H1 (cell line): ENCODE measurements around the gene TTLL5. TPM values are rescaled to one million over a fixed set of nuclear protein-coding genes. Genes with fewer than 3 reads are reported as not detected.

Experiments used
- CTCF ChIA-PET: fragments of 300-600 bp; sonication (Branson Sonifier 250); formaldehyde crosslinking; loops from one replicate; lab custom pipeline; 2021; ENCODE audit not compliant: partially characterized antibody; lab: Charles Lee
- POLR2A ChIA-PET: fragments of 300-600 bp; sonication (Branson Sonifier 250); formaldehyde crosslinking; loops from one replicate; lab custom pipeline; 2021; ENCODE audit warnings: inconsistent platforms; ENCODE audit not compliant: partially characterized antibody; lab: Charles Lee
- DNase-seq, 2 experiments: peaks; one replicate each; pipeline versions ENCODE4 v3.0.0 to v3.0.0-alpha.2; 2010 to 2022; ENCODE audit warnings: low spot score in 2 of 2, low read depth in 1 of 2, mixed read lengths in 1 of 2
- FAIRE-seq: peaks from 2 replicates; lab custom pipeline; 2011; peaks lifted over from hg19 to GRCh38; lab: Jason Lieb, UNC
- H2AFZ ChIP-seq: 2 replicates; pipeline ENCODE4 v1.8.1; 2012; ENCODE audit warnings: low read length, inconsistent platforms
- H2AK5ac ChIP-seq: 2 replicates; pipeline ENCODE4 v1.6.1; 2013; ENCODE audit warnings: low read depth, low read length
- H2BK120ac ChIP-seq: replicated peaks from 2 replicates; pipeline ENCODE3; 2013; ENCODE audit warnings: low read depth, low read length, inconsistent platforms
- H2BK12ac ChIP-seq: 2 replicates; pipeline ENCODE4 v1.6.1; 2013; ENCODE audit warnings: low read depth, low read length
- H2BK15ac ChIP-seq: 2 replicates; pipeline ENCODE4 v1.6.1; 2013; ENCODE audit warnings: low read length
- H2BK20ac ChIP-seq: 2 replicates; pipeline ENCODE4 v1.6.1; 2013; ENCODE audit warnings: low read length
- H2BK5ac ChIP-seq: 2 replicates; pipeline ENCODE4 v1.6.1; 2013; ENCODE audit warnings: low read depth, low read length
- H3K14ac ChIP-seq: 2 replicates; pipeline ENCODE4 v1.6.1; 2013; ENCODE audit warnings: inconsistent platforms; ENCODE audit not compliant: insufficient read length
- H3K18ac ChIP-seq: 2 replicates; pipeline ENCODE4 v1.6.1; 2013; ENCODE audit warnings: low read length; ENCODE audit errors: extremely low read depth
- H3K23ac ChIP-seq: 2 replicates; pipeline ENCODE4 v1.6.1; 2013; ENCODE audit warnings: inconsistent platforms; ENCODE audit not compliant: insufficient read length
- H3K23me2 ChIP-seq: 2 replicates; pipeline ENCODE4 v1.6.1; 2013; ENCODE audit warnings: low read depth, low read length
- H3K27ac ChIP-seq: 2 replicates; pipeline ENCODE4 v1.6.1; 2011; ENCODE audit warnings: low read depth, low read length, inconsistent platforms
- H3K27me3 ChIP-seq, 4 experiments: replicated peaks in 1 of 4; 1 replicate in 1 of 4; 2 replicates in 3 of 4; pipeline versions ENCODE4 v1.6.1 to v1.8.1; 2011 to 2013; ENCODE audit warnings: low read length in 3 of 4, mild to moderate bottlenecking in 3 of 4, inconsistent platforms in 2 of 4, mixed read lengths in 2 of 4, moderate library complexity in 1 of 4; ENCODE audit not compliant: control insufficient read depth in 3 of 4, insufficient read depth in 3 of 4; ENCODE audit errors: extremely low read depth in 1 of 4
- H3K36me3 ChIP-seq, 4 experiments: 2 replicates each; pipeline versions ENCODE4 v1.6.1 to v1.8.1; 2011 to 2013; ENCODE audit warnings: mild to moderate bottlenecking in 4 of 4, low read length in 3 of 4, moderate library complexity in 2 of 4, control low read depth in 1 of 4, inconsistent platforms in 1 of 4; ENCODE audit not compliant: insufficient read depth in 4 of 4, control insufficient read depth in 2 of 4
- H3K4ac ChIP-seq: replicated peaks from 2 replicates; pipeline ENCODE3; 2013; ENCODE audit warnings: low read length, low read depth, mixed read lengths, inconsistent platforms; ENCODE audit not compliant: insufficient read length
- H3K4me1 ChIP-seq, 4 experiments: replicated peaks in 1 of 4; 1 replicate in 1 of 4; 2 replicates in 3 of 4; pipeline versions ENCODE4 v1.6.1 to v1.8.1; 2011 to 2013; ENCODE audit warnings: low read length in 3 of 4, inconsistent platforms in 2 of 4, mixed read lengths in 1 of 4; ENCODE audit not compliant: insufficient read depth in 4 of 4, control insufficient read depth in 3 of 4
- H3K4me2 ChIP-seq, 2 experiments: 2 replicates each; pipeline versions ENCODE4 v1.6.1 to v1.8.1; 2011 to 2013; ENCODE audit warnings: low read depth in 2 of 2, low read length in 2 of 2, control low read depth in 1 of 2, inconsistent platforms in 1 of 2, mild to moderate bottlenecking in 1 of 2; ENCODE audit not compliant: insufficient read depth in 1 of 2
- H3K4me3 ChIP-seq, 4 experiments: fragments of 200-600, 300-600 bp in 1 of 4; sonication (generic), shearing (Covaris generic), sonication (Bioruptor Twin) in 1 of 4; 2 replicates each; pipeline versions ENCODE4 v1.5.1 to v1.8.1; 2011 to 2016; ENCODE audit warnings: low read length in 4 of 4, low read depth in 3 of 4, control low read depth in 2 of 4, inconsistent platforms in 2 of 4, mild to moderate bottlenecking in 2 of 4, mixed read lengths in 1 of 4, moderate library complexity in 1 of 4; ENCODE audit not compliant: insufficient read depth in 2 of 4; ENCODE audit errors: extremely low read depth in 1 of 4
- H3K56ac ChIP-seq: replicated peaks from 2 replicates; pipeline ENCODE3; 2013; ENCODE audit warnings: low read depth, mild to moderate bottlenecking, mixed read lengths, low read length, inconsistent platforms; ENCODE audit not compliant: insufficient read length
- H3K79me1 ChIP-seq: 2 replicates; pipeline ENCODE4 v1.6.1; 2013; ENCODE audit warnings: low read depth, low read length, control low read depth
- H3K79me2 ChIP-seq, 2 experiments: 2 replicates each; pipeline versions ENCODE4 v1.6.1 to v1.8.1; 2012 to 2013; ENCODE audit warnings: low read length in 2 of 2, mild to moderate bottlenecking in 2 of 2, inconsistent platforms in 1 of 2; ENCODE audit not compliant: insufficient read depth in 2 of 2, control insufficient read depth in 1 of 2
- H3K9ac ChIP-seq, 4 experiments: replicated peaks in 1 of 4; 1 replicate in 1 of 4; 2 replicates in 3 of 4; pipeline versions ENCODE4 v1.6.1 to v1.8.1; 2011 to 2013; ENCODE audit warnings: low read depth in 3 of 4, low read length in 3 of 4, control low read depth in 2 of 4, mild to moderate bottlenecking in 2 of 4, moderate library complexity in 2 of 4, inconsistent platforms in 1 of 4; ENCODE audit errors: extremely low read depth in 1 of 4
- H3K9me3 ChIP-seq, 2 experiments: 2 replicates each; pipeline versions ENCODE4 v1.6.1 to v1.8.1; 2012 to 2013; ENCODE audit warnings: mild to moderate bottlenecking in 2 of 2, moderate library complexity in 2 of 2, control low read depth in 1 of 2, inconsistent platforms in 1 of 2, low read depth in 1 of 2, low read length in 1 of 2, mixed read lengths in 1 of 2; ENCODE audit not compliant: insufficient read depth in 2 of 2
- H4K20me1 ChIP-seq, 2 experiments: replicated peaks in 1 of 2; 2 replicates each; pipeline versions ENCODE3 to v1.8.1; 2011 to 2013; ENCODE audit warnings: inconsistent platforms in 2 of 2, low read length in 2 of 2, mild to moderate bottlenecking in 1 of 2; ENCODE audit not compliant: insufficient read depth in 2 of 2, control insufficient read depth in 1 of 2
- H4K5ac ChIP-seq: 2 replicates; pipeline ENCODE4 v1.6.1; 2013; ENCODE audit warnings: low read length, low read depth, mixed read lengths, inconsistent platforms; ENCODE audit not compliant: insufficient read length
- H4K8ac ChIP-seq: 2 replicates; pipeline ENCODE4 v1.8.0; 2013; ENCODE audit warnings: mild to moderate bottlenecking, moderate library complexity, low read length, inconsistent platforms; ENCODE audit not compliant: insufficient read depth; ENCODE audit errors: extremely low read depth
- H4K91ac ChIP-seq: replicated peaks from 2 replicates; pipeline ENCODE3; 2013; ENCODE audit warnings: low read length, mixed read lengths, inconsistent platforms; ENCODE audit not compliant: insufficient read length
- SP2 ChIP-seq: IDR thresholded peaks from 2 replicates; pipeline ENCODE4 v1.6.1; 2012; ENCODE audit warnings: mild to moderate bottlenecking, low read length, inconsistent platforms
- WGBS, 2 experiments: shearing (Covaris generic) in 1 of 2; methylation state at CpG; one replicate each; pipeline versions ENCODE4 v1.1.6 to v1.1.7; 2013 to 2015; ENCODE audit warnings: low lambda C conversion rate in 2 of 2, mixed read lengths in 2 of 2, inconsistent platforms in 1 of 2, low coverage in 1 of 2, missing lambda C conversion rate in 1 of 2; ENCODE audit not compliant: insufficient replicate concordance in 2 of 2, insufficient coverage in 1 of 2, insufficient read length in 1 of 2; ENCODE audit errors: extremely low coverage in 1 of 2, missing lambda C conversion rate in 1 of 2; 5-methylcytosine and 5-hydroxymethylcytosine counted together
- long read RNA-seq, 2 experiments: library from RNA in 1 of 2; library from capped mRNA in 1 of 2; stranded (forward); transcript quantifications; one replicate each; pipeline ENCODE4 v2.0.0, GENCODE V29; 2021; ENCODE audit warnings: inconsistent platforms in 1 of 2
- polyA minus RNA-seq, 3 experiments: library from RNA; depleted of rRNA, polyadenylated mRNA; stranded (reverse); fragments of >200 nt; gene quantifications; 1 replicate in 2 of 3; 2 replicates in 1 of 3; pipeline ENCODE4 v1.2.3, GENCODE V29; 2011
- polyA plus RNA-seq, 7 experiments: library from polyadenylated mRNA; depleted of rRNA in 3 of 7; stranded (reverse) in 5 of 7; unstranded in 2 of 7; fragments of >200 nt in 5 of 7; fragments of 200-250 nt in 2 of 7; gene quantifications; 1 replicate in 5 of 7; 2 replicates in 1 of 7; 4 replicates in 1 of 7; pipeline versions ENCODE4 v1.2.1 to v1.2.3, GENCODE V29; 2011 to 2013; ENCODE audit warnings: missing spikeins in 2 of 7, mixed read lengths in 2 of 7
- total RNA-seq: library from RNA; stranded (reverse); fragmentation: NEBNext Ultra II Directional; extraction: Animal tissue kit (Norgen Biotek cat#: 25700); gene quantifications from 2 replicates; pipeline ENCODE4 v1.2.1, GENCODE V29; 2021

TTLL5 gene, protein sequence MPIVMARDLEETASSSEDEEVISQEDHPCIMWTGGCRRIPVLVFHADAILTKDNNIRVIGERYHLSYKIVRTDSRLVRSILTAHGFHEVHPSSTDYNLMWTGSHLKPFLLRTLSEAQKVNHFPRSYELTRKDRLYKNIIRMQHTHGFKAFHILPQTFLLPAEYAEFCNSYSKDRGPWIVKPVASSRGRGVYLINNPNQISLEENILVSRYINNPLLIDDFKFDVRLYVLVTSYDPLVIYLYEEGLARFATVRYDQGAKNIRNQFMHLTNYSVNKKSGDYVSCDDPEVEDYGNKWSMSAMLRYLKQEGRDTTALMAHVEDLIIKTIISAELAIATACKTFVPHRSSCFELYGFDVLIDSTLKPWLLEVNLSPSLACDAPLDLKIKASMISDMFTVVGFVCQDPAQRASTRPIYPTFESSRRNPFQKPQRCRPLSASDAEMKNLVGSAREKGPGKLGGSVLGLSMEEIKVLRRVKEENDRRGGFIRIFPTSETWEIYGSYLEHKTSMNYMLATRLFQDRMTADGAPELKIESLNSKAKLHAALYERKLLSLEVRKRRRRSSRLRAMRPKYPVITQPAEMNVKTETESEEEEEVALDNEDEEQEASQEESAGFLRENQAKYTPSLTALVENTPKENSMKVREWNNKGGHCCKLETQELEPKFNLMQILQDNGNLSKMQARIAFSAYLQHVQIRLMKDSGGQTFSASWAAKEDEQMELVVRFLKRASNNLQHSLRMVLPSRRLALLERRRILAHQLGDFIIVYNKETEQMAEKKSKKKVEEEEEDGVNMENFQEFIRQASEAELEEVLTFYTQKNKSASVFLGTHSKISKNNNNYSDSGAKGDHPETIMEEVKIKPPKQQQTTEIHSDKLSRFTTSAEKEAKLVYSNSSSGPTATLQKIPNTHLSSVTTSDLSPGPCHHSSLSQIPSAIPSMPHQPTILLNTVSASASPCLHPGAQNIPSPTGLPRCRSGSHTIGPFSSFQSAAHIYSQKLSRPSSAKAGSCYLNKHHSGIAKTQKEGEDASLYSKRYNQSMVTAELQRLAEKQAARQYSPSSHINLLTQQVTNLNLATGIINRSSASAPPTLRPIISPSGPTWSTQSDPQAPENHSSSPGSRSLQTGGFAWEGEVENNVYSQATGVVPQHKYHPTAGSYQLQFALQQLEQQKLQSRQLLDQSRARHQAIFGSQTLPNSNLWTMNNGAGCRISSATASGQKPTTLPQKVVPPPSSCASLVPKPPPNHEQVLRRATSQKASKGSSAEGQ (N-terminal part only)
- total RNA-seq (44.6 and 45.9 TPM in 2 replicates), polyA plus RNA-seq (2011; rRNA removed) (14.8 and 16.1 TPM in 2 replicates), polyA minus RNA-seq (2011; rRNA and poly(A)+ RNA removed) (52.0 and 82.4 TPM in 2 replicates)
- 15.9 TPM for polyA plus RNA-seq (2011; cell fraction: cytosol; rRNA removed)
- 22.9 TPM for polyA plus RNA-seq (2011; cell fraction: nucleus; rRNA removed)
- 22.8 to 31.8 TPM (median 23.2 TPM) in 4 replicates for polyA plus RNA-seq (2012, experiment 1 of 2)
- polyA plus RNA-seq (2012, experiment 2 of 2) = 2.7 TPM
- polyA plus RNA-seq (2013, experiment 1 of 2) = 24.5 TPM
- 25.2 TPM for polyA plus RNA-seq (2013, experiment 2 of 2)
- polyA minus RNA-seq (2011; cell fraction: cytosol; rRNA and poly(A)+ RNA removed) = 23.4 TPM
- 104 TPM for polyA minus RNA-seq (2011; cell fraction: nucleus; rRNA and poly(A)+ RNA removed)
- long read RNA-seq, experiment 1, partial matches to known transcripts = 11 of 23 reads
- long read RNA-seq, experiment 1, other reads (novel, unspliced or antisense) = 11 of 23 reads
- long read RNA-seq, experiment 2, partial matches to known transcripts = 4 of 9 reads
- long read RNA-seq, experiment 2, other reads (novel, unspliced or antisense) = 4 of 9 reads

DNA sequence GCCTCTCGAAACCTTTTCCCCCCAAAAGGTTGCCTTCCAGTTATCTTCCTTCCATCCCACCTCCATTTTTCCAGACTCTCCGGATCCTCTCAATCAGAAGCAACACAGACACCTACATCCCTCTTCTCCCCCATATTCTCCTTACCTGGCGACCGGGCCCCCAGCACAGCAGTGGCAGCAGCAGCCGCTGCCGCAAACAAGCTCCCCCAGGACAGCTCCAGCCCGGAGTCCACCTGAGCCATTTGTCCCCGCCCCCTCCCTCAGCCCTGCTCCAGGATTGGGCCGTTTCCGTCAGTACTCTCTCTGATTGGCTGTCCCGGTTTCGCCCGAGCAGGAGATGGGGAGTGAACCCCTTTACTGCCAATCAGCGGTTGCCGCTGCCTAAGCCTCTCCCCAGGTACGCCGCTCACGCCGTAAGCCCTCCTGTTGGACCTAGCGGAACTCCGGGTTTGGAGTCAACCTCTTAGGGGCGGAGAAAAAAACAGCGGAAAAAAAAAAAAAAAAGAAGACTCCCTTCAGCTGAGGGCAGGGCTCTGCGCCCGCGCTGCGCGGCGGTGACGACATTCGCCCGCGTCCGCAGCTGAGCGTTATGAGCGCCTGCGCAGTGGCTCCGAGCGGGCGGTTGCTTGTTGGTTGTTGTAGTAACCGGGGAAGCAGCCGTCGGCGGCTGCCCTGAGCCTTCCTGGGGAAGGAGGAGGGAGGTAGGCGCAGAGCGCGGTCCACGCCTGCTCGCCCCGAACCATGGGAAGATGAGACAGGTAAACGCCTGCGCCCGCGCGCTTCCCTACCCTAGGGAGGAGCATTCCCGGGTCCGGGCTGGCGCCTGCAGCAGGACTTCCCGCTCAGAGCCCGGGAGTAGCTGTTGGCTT is at the start of gene TTLL5, which contains the start of gene ERG28:
TSS of gene TTLL5 (plus strand) at position 617 of the 869 bp plus-strand sequence. CDS start 1,904 bp downstream, outside the sequence.
TSS of gene ERG28 (minus strand) at position 247 of the 869 bp plus-strand sequence. CDS start 3,374 bp downstream, outside the sequence.
- H3K23ac ChIP-seq = no peak within 1 kb of the TSS
- no peak within 1 kb of the TSS for H2AK5ac ChIP-seq
- peak within 1 kb of the TSS; percentile 55 to 95 (median 76) for H3K9ac ChIP-seq
- 0 out of 2 replicates have a peak, but pooled peaks cover 6% of the 10 kb centered on the region for H3K23me2 ChIP-seq
- peak within 1 kb of the TSS; percentile 86 for H2BK5ac ChIP-seq
- peak within 1 kb of the TSS; percentile 54 for H4K5ac ChIP-seq
- H4K91ac ChIP-seq = no peak within 1 kb of the TSS
- no peak within 1 kb of the TSS for H2BK120ac ChIP-seq
- H3K27ac ChIP-seq = peak within 1 kb of the TSS; percentile 67
- FAIRE-seq (peak; percentile 7), DNase-seq (peak; percentile 95 to 98)
- peak within 1 kb of the TSS; percentile 63 to 93 for H3K4me2 ChIP-seq
- no peak within 1 kb of the TSS for H3K4ac ChIP-seq
- peaks cover 0 to 2% of the 10 kb centered on the region in 2 experiments for H4K20me1 ChIP-seq
- H3K9me3 ChIP-seq = no peaks in the 10 kb centered on the region
- ChIA-PET CTCF (interaction anchor here (0.6 to 13.7 kb wide), 7 partner anchors 11 to 670 kb away, joined by 3 to 348 read pairs (median 3); partner anchors contain the start of genes FLVCR2 and TGFB3), POLR2A (interaction anchor here (0.6 to 2.6 kb wide), 14 partner anchors 9 to 662 kb away, joined by 3 to 22 read pairs (median 3); partner anchors contain the start of genes FLVCR2 and JDP2)
- no peak within 1 kb of the TSS for H3K14ac ChIP-seq
- peak within 1 kb of the TSS; percentile 65 for H2AFZ ChIP-seq
- WGBS, 2 experiments = 2% methylated on average over 28 of the region's 60 CpGs; no CpG with 5 or more reads in 1 of the 2 experiments
- peak within 1 kb of the TSS; percentile 44; the same call in 1 of the 2 replicates for H2BK12ac ChIP-seq
- H3K79me1 ChIP-seq = peaks cover 8% of the 10 kb centered on the region; the same call in 1 of the 2 replicates
- peaks cover 0 to 41% of the 10 kb centered on the region in 2 experiments; a peak in 3 of 4 replicates for H3K79me2 ChIP-seq
- peaks cover 0 to 2% (median 0%) of the 10 kb centered on the region in 4 experiments; a peak in 2 of 7 replicates for H3K4me1 ChIP-seq
- peak within 1 kb of the TSS; percentile 94; the same call in 1 of the 2 replicates for H4K8ac ChIP-seq
- H2BK20ac ChIP-seq = no peak within 1 kb of the TSS
- H3K4me3 ChIP-seq = peak within 1 kb of the TSS; percentile 67 to 88 (median 83)
- peak within 1 kb of the TSS; percentile 53 for H3K18ac ChIP-seq
- H2BK15ac ChIP-seq = no peak within 1 kb of the TSS
- peak within 1 kb of the TSS; percentile 40 for H3K56ac ChIP-seq
- H3K36me3 ChIP-seq = peaks cover 4 to 27% (median 11%) of the 10 kb centered on the region in 4 experiments
- H3K27me3 ChIP-seq = no peaks in the 10 kb centered on the region
- TF ChIP-seq SP2 = peak; percentile 73
